T-cell (primary cell): ENCODE results near the gene NKX2-2. TPM values are rescaled to one million over a fixed set of nuclear protein-coding genes. Genes with fewer than 3 reads are reported as not detected.

Source experiments
- ATAC-seq, 4 experiments: fragments of 200-7000 bp in 3 of 4; fragments of 150-1000 bp in 1 of 4; cut with Tn5 transposase; replicated peaks in 1 of 4; 1 replicate in 3 of 4; 2 replicates in 1 of 4; pipeline ENCODE4 v1.10.0; 2021; ENCODE audit warnings: moderate library complexity in 3 of 4, mild to moderate bottlenecking in 2 of 4, moderate number of reproducible peaks in 1 of 4
- CTCF ChIA-PET, 2 donors: fragments of 300-600 bp; sonication (Branson Sonifier 250); formaldehyde crosslinking; loops; one replicate each; lab custom pipeline; 2022; ENCODE audit warnings: antibody characterized with exemption in 2 of 2; lab: Charles Lee
- POLR2A ChIA-PET, 2 donors: fragments of 300-600 bp; sonication (Branson Sonifier 250); formaldehyde crosslinking; loops; one replicate each; lab custom pipeline; 2022; ENCODE audit warnings: antibody characterized with exemption in 2 of 2; lab: Charles Lee
- DNase-seq, 35 experiments: peaks; one replicate each; pipeline versions ENCODE4 v3.0.0 to v3.0.0-alpha.2; 2013 to 2023
- H3K27ac ChIP-seq: one replicate; pipeline ENCODE4 v1.5.1; 2013; ENCODE audit warnings: low read length
- H3K27me3 ChIP-seq, 2 experiments: replicated peaks in 1 of 2; 1 replicate in 1 of 2; 2 replicates in 1 of 2; pipeline versions ENCODE4 v1.6.1 to v1.7.0; 2013; ENCODE audit warnings: low read length in 1 of 2, mixed read lengths in 1 of 2; ENCODE audit not compliant: control insufficient read depth in 2 of 2, insufficient read depth in 2 of 2; ENCODE audit errors: extremely low read depth in 1 of 2
- H3K36me3 ChIP-seq, 2 donors: 1 replicate in 1 of 2; 2 replicates in 1 of 2; pipeline versions ENCODE4 v1.6.1 to v1.7.0; 2013; ENCODE audit warnings: low read length in 1 of 2; ENCODE audit not compliant: control insufficient read depth in 2 of 2, insufficient read depth in 1 of 2; ENCODE audit errors: extremely low read depth in 1 of 2
- H3K4me1 ChIP-seq, 2 experiments: 1 replicate in 1 of 2; 2 replicates in 1 of 2; pipeline versions ENCODE4 v1.6.1 to v1.7.0; 2013; ENCODE audit warnings: low read length in 2 of 2, mixed read lengths in 1 of 2; ENCODE audit not compliant: insufficient read depth in 2 of 2, control insufficient read depth in 1 of 2; ENCODE audit errors: extremely low read depth in 1 of 2
- H3K4me3 ChIP-seq, 2 donors: 1 replicate in 1 of 2; 2 replicates in 1 of 2; pipeline versions ENCODE4 v1.5.1 to v1.7.0; 2013; ENCODE audit warnings: mild to moderate bottlenecking in 2 of 2, low read length in 1 of 2, moderate library complexity in 1 of 2; ENCODE audit not compliant: control insufficient read depth in 1 of 2; ENCODE audit errors: extremely low read depth in 1 of 2
- H3K9me3 ChIP-seq: 2 replicates; pipeline ENCODE4 v1.7.0; 2013
- H3K27ac Mint-ChIP-seq, 2 donors: one replicate each; pipeline ENCODE4 v1.8.0; 2020 to 2021; ENCODE audit warnings: mild to moderate bottlenecking in 2 of 2, mixed read lengths in 2 of 2
- H3K27me3 Mint-ChIP-seq, 2 donors: one replicate each; pipeline ENCODE4 v1.8.0; 2021 to 2022; ENCODE audit warnings: mixed read lengths in 2 of 2
- H3K36me3 Mint-ChIP-seq: one replicate; pipeline ENCODE4 v1.8.0; 2021; ENCODE audit warnings: mixed read lengths
- H3K4me1 Mint-ChIP-seq, 3 donors: one replicate each; pipeline ENCODE4 v1.8.0; 2020 to 2022; ENCODE audit warnings: mixed read lengths in 3 of 3, mild to moderate bottlenecking in 1 of 3
- H3K4me3 Mint-ChIP-seq, 3 donors: one replicate each; pipeline ENCODE4 v1.8.0; 2020 to 2022; ENCODE audit warnings: mild to moderate bottlenecking in 3 of 3, mixed read lengths in 3 of 3, moderate library complexity in 3 of 3
- H3K9me3 Mint-ChIP-seq, 3 donors: one replicate each; pipeline ENCODE4 v1.8.0; 2020 to 2022; ENCODE audit warnings: mixed read lengths in 3 of 3
- WGBS: methylation state at CpG from one replicate; pipeline ENCODE4 v1.1.5; 2013; ENCODE audit warnings: missing lambda C conversion rate; ENCODE audit not compliant: insufficient coverage; 5-methylcytosine and 5-hydroxymethylcytosine counted together
- total RNA-seq, 35 experiments: library from RNA in 6 of 35; stranded (reverse) in 6 of 35; fragments of 120-200 nt in 1 of 35; gene quantifications; one replicate each; pipeline versions ENCODE4 v1.2.1 to v1.2.4 and lab custom pipeline; 2013 to 2026

NKX2-2 gene
- total RNA-seq, 5 donors from 2014 or later (not counting 1 experiment from before 2014, with no cell fraction given) = not detected

GRCh38 chr20:21508230-21509078, 5.4 kb downstream of the NKX2-2 start:
- Histone ChIP-seq H3K4me1 (peaks cover 8 to 57% of the 10 kb centered on the region in 2 experiments), H3K36me3 (no peaks in the 10 kb centered on the region), H3K27ac (no peak overlapping the region), H3K27me3 (peaks cover 10 to 91% of the 10 kb centered on the region in 2 experiments), H3K9me3 (no peaks in the 10 kb centered on the region), H3K4me3 (no peak overlapping the region)
- ChIA-PET POLR2A (no interaction called here), CTCF (interaction anchor here (1.0 to 1.2 kb wide), 2 partner anchors 272 to 273 kb away, joined by 3 read pairs; no protein-coding TSS in a partner anchor)
- H3K4me1 Mint-ChIP-seq = peaks cover 34 to 54% (median 52%) of the 10 kb centered on the region in 3 donors
- peak overlapping the region in 1 of 3 donors; percentile 72 for H3K4me3 Mint-ChIP-seq
- no peaks in the 10 kb centered on the region for H3K36me3 Mint-ChIP-seq
- H3K27me3 Mint-ChIP-seq = peaks cover 54 to 72% of the 10 kb centered on the region in 2 donors
- ATAC-seq (no peak), DNase-seq (no peak)
- WGBS = 13% methylated on average over 29 of the region's 47 CpGs
- no peaks in the 10 kb centered on the region for H3K9me3 Mint-ChIP-seq
- peak overlapping the region in 1 of 2 donors; percentile 2 for H3K27ac Mint-ChIP-seq

DNA sequence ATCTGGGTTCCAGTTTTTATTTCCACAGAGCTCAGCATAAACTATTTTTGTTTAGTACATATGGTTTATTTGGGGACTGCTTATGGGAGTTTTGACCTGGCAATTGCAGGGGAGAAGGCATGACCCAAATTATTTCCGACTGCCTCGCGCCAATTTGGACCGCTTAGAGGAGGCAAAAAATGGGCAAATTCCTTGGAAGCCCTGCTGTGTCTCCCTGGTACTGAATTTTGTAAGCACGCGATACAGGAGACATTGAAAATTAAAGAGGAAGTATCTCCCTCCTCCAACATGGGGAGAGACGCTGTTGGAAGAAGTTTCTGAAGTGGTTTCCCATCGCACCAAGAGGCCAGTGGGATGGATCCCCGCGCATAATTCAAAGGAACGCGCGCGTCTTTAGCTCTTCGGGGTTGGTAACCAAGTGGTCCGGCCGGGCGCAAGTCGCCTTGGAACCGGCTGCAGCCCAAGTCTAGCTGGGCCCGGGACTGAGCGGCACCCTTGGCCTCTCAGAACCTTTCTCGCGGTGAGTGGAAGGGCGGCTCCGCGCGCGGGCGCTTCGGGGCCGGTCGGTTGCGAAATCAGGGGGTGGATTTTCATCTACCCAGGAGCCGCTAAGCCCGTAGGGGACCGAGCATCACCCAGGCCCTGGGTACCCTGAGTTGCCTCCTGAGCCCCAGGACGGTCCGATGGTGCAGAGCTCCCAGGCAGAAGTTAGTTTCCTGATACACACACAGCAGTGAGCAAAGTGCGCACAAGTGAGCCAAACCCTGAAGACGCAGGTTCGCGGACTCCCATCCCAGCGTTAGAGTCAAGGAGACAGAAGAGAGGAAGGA, 6.2 kb downstream of the NKX2-2 start:
- ATAC-seq (no peak), DNase-seq (no peak)
- peak overlapping the region in 1 of 2 donors; percentile 2 for H3K27ac Mint-ChIP-seq
- 17% methylated on average over 40 of the region's 44 CpGs for WGBS
- no peak overlapping the region for H3K4me3 ChIP-seq
- H3K4me1 Mint-ChIP-seq = peaks cover 34 to 50% (median 47%) of the 10 kb centered on the region in 3 donors
- peaks cover 60 to 72% of the 10 kb centered on the region in 2 donors for H3K27me3 Mint-ChIP-seq
- H3K36me3 Mint-ChIP-seq = no peaks in the 10 kb centered on the region
- no peaks in the 10 kb centered on the region for H3K36me3 ChIP-seq
- H3K4me1 ChIP-seq = peaks cover 8 to 48% of the 10 kb centered on the region in 2 experiments
- no peaks in the 10 kb centered on the region for H3K9me3 Mint-ChIP-seq
- no peaks in the 10 kb centered on the region for H3K9me3 ChIP-seq
- H3K4me3 Mint-ChIP-seq = peak overlapping the region in 1 of 3 donors; percentile 69
- H3K27ac ChIP-seq = no peak overlapping the region
- H3K27me3 ChIP-seq = peaks cover 10 to 88% of the 10 kb centered on the region in 2 experiments
- POLR2A ChIA-PET = no interaction called here
- CTCF ChIA-PET = interaction anchor here (0.6 to 1.0 kb wide), 3 partner anchors 64 to 1925 kb away, joined by 3 to 7 read pairs (median 3); no protein-coding TSS in a partner anchor

- DNase-seq (peak; percentile 15 to 80 (median 51)), ATAC-seq (peak; percentile 71 to 84 (median 74))
- Mint-ChIP-seq H3K4me1 (peaks cover 23 to 38% (median 35%) of the 10 kb centered on the region in 3 donors), H3K27ac (no peak overlapping the region), H3K4me3 (peak overlapping the region in 2 of 3 donors; percentile 50 to 69), H3K9me3 (no peaks in the 10 kb centered on the region), H3K36me3 (no peaks in the 10 kb centered on the region), H3K27me3 (peaks cover 54 to 64% of the 10 kb centered on the region in 2 donors)
- ChIA-PET POLR2A (no interaction called here), CTCF (interaction anchor here (0.5 to 5.2 kb wide), 19 partner anchors 12 to 668 kb away, joined by 3 to 66 read pairs (median 3); partner anchors contain the start of gene KIZ (in 1 of the 2))
- H3K9me3 ChIP-seq = no peaks in the 10 kb centered on the region
- H3K27ac ChIP-seq = no peak overlapping the region
- H3K4me1 ChIP-seq = peaks cover 8 to 33% of the 10 kb centered on the region in 2 experiments
- peaks cover 12 to 79% of the 10 kb centered on the region in 2 experiments for H3K27me3 ChIP-seq
- H3K36me3 ChIP-seq = no peaks in the 10 kb centered on the region
- H3K4me3 ChIP-seq = peak overlapping the region; percentile 42 to 64
- WGBS = 3% methylated on average over 85 of the region's 95 CpGs
Observed at GRCh38 chr20:21505810-21506530, 7.9 kb downstream of the NKX2-2 start.

DNA sequence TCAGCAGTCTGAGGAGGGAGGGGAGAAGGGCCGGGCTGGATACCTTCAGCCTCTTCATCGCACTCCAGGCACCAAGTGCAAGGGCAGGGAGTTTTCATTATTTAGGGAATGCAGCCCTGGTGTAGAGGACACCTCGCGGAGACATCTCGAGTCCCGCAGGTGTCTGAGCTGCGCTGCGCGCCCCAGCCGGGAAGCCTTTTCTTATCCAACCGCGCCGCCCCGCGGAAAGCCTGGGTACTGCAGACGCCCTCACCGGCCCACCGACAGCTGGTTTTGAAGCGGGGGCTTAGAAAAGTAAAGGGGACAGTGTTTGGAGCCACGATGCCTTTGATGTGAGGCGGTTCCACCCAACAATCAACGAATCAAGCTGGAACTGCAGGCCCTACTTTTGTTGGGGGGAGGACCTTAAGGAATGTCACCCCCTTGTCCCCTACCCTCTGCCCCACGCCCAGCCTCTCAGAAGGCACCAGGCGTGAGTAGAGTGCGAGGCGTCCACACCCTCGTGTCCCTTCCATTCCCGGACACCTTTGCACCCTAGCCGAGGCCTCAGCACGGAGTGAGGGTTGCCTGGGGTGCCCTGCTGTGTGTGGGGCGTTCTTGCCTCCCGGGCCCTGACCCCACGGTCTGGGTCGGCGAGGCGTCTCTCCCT, 8.6 kb downstream of the NKX2-2 start:
- ChIA-PET POLR2A (interaction anchor here in 1 of 2 donors (0.6 kb wide), 2 partner anchors 118 to 654 kb away, joined by 3 to 5 read pairs; no protein-coding TSS in a partner anchor), CTCF (interaction anchor here (0.5 to 5.2 kb wide), 24 partner anchors 12 to 1460 kb away, joined by 3 to 66 read pairs (median 3); partner anchors contain the start of gene KIZ (in 1 of the 2))
- peak; percentile 58 to 68 (median 65) for ATAC-seq
- DNase-seq = peak; percentile 35 to 81 (median 71)
- no peaks in the 10 kb centered on the region for H3K9me3 Mint-ChIP-seq
- peaks cover 5 to 28% of the 10 kb centered on the region in 2 experiments for H3K4me1 ChIP-seq
- H3K36me3 Mint-ChIP-seq = no peaks in the 10 kb centered on the region
- H3K4me3 Mint-ChIP-seq = peak overlapping the region; percentile 31 to 68 (median 50)
- H3K27ac Mint-ChIP-seq = no peak overlapping the region
- no peak overlapping the region for H3K27ac ChIP-seq
- peaks cover 12 to 78% of the 10 kb centered on the region in 2 experiments for H3K27me3 ChIP-seq
- H3K27me3 Mint-ChIP-seq = peaks cover 52 to 65% of the 10 kb centered on the region in 2 donors
- 4% methylated on average over 16 of the region's 36 CpGs for WGBS
- H3K4me1 Mint-ChIP-seq = peaks cover 19 to 34% (median 32%) of the 10 kb centered on the region in 3 donors
- no peaks in the 10 kb centered on the region for H3K9me3 ChIP-seq
- no peaks in the 10 kb centered on the region for H3K36me3 ChIP-seq
- peak overlapping the region; percentile 21 to 64 for H3K4me3 ChIP-seq

DNA sequence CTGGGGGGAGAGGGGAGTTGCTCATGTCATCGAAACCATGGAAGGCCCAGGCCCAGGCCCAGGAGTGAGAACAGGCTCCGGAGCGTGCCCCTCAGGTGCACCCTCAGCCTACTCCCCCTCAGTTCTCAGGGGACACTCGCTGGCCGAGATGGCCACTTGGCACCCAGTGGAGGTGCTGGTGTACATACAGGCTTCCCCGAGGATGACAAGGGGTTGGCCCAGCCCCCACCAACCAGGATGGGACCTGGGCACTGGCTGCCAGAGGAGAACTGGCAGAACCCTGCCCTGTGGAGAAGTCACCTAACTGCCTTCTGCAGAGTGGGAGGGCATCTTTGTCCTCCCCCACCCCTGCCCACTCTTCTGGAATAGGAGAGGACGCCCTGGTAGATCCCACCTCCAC, 9.5 kb downstream of the NKX2-2 start:
- Mint-ChIP-seq H3K4me1 (peaks cover 11 to 25% (median 23%) of the 10 kb centered on the region in 3 donors), H3K4me3 (peak overlapping the region in 1 of 3 donors; percentile 68), H3K27ac (no peak overlapping the region), H3K9me3 (no peaks in the 10 kb centered on the region), H3K36me3 (no peaks in the 10 kb centered on the region), H3K27me3 (peaks cover 48 to 61% of the 10 kb centered on the region in 2 donors)
- DNase-seq (no peak), ATAC-seq (no peak)
- H3K27me3 ChIP-seq = peaks cover 10 to 74% of the 10 kb centered on the region in 2 experiments
- no peaks in the 10 kb centered on the region for H3K9me3 ChIP-seq
- CTCF ChIA-PET = interaction anchor here (0.9 to 5.2 kb wide), 18 partner anchors 11 to 668 kb away, joined by 3 to 66 read pairs (median 4); partner anchors contain the start of gene KIZ (in 1 of the 2)
- no peak overlapping the region for H3K27ac ChIP-seq
- no peak overlapping the region for H3K4me3 ChIP-seq
- 72% methylated on average over 3 of the region's 7 CpGs for WGBS
- H3K36me3 ChIP-seq = no peaks in the 10 kb centered on the region
- peaks cover 5 to 19% of the 10 kb centered on the region in 2 experiments for H3K4me1 ChIP-seq
- POLR2A ChIA-PET = interaction anchor here in 1 of 2 donors (0.6 kb wide), 1 partner anchor 653 kb away, joined by 3 read pairs; no protein-coding TSS in a partner anchor
